HG02623 (cell line): ENCODE measurements around the gene TESK1.

Experiments used
- ATAC-seq: cut with Tn5 transposase; IDR thresholded peaks from one replicate; pipeline ENCODE4 v1.9.1; 2021; ENCODE audit warnings: moderate library complexity; ENCODE audit not compliant: unreplicated experiment

The TESK1 gene

GRCh38 chr9:35604578-35605350 is at the start of gene TESK1:
TSS of gene TESK1 (plus strand) at chr9:35605262. CDS start at chr9:35605620, 358 bp downstream.
- peak; percentile 33 for ATAC-seq

GRCh38 chr9:35555881-35556280 is 49.2 kb upstream of the TESK1 start:
- ATAC-seq: no peak

DNA sequence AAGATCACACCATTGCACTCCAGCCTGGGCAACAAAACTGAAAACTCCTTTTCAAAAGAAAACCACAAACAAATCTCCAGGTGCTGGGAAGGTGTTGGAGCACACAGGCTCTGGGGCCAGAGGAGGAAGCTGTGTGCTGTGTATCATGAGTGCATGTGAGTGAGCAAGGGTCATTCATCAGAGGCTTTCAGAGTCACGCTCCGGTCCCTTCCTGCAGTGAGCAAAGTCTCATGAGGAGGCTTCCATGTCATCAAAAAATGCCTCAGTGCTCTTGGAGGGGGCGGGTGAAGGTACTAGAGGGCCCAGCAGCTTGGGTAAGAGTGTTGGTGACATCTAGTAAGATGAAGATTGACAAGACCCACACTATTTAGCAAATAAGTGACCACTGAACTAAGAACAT is 48.3 kb upstream of the TESK1 start:
- ATAC-seq: no peak

GRCh38 chr9:35557320-35557719 is 47.7 kb upstream of the TESK1 start:
- ATAC-seq: no peak

DNA sequence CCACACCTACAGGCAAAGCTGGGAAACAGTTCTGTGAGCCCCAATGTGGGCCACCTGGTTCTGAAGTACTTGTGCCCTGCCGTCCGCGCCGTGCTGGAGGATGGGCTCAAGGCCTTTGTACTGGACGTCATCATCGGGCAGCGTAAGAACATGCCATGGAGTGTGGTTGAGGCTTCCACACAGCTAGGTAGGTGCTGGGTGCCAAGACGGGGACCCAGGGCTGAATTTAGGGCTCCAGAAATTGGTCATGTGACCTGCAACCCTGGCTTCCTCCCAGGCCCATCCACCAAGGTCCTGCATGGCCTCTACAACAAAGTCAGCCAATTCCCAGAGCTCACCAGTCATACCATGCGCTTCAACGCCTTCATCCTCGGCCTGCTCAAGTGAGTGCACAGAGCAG is 46.9 kb upstream of the TESK1 start:
- no peak for ATAC-seq

GRCh38 chr9:35559792-35560530 is 45.1 kb upstream of the TESK1 start:
- ATAC-seq: no peak

GRCh38 chr9:35560625-35561337 is 44.3 kb upstream of the TESK1 start:
- no peak for ATAC-seq

DNA sequence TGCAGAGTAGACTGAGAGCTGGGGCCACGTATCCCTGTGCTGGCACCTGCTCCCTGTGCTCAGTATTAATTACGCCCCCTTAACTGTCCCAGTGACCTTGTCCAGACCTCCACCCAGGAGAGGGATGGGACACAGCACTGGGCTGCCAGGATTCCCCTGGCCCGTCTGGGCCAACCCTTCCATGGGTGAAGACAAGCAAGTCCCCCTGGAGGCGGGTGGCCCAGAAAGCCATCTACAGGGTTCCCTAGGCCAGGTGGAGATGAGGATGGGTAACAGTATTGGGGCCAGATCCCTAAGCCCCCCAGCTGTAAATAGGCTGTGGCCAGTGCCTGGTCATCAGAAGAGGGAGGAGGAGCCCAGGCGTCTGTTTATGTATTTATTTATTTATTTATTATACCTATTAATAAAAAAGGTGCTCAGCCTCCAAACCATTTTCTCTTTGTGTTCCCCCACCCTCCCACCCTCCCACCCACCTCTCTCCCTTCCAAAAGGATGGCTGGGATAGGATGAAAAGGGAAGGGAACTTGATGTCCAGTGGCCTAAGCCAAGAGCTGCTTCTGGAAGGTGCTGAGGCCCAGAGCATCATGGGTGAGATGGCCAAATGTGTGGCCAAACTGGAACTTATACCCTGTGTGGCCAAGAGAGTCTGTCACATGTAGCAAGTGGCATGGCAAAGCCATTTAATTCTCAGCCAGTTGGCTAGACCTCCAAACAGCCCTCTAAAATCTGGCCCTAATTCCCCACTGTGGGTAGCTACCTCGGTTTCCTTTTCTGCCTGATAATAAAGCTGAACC is 43.4 kb upstream of the TESK1 start:
- ATAC-seq: no peak

DNA sequence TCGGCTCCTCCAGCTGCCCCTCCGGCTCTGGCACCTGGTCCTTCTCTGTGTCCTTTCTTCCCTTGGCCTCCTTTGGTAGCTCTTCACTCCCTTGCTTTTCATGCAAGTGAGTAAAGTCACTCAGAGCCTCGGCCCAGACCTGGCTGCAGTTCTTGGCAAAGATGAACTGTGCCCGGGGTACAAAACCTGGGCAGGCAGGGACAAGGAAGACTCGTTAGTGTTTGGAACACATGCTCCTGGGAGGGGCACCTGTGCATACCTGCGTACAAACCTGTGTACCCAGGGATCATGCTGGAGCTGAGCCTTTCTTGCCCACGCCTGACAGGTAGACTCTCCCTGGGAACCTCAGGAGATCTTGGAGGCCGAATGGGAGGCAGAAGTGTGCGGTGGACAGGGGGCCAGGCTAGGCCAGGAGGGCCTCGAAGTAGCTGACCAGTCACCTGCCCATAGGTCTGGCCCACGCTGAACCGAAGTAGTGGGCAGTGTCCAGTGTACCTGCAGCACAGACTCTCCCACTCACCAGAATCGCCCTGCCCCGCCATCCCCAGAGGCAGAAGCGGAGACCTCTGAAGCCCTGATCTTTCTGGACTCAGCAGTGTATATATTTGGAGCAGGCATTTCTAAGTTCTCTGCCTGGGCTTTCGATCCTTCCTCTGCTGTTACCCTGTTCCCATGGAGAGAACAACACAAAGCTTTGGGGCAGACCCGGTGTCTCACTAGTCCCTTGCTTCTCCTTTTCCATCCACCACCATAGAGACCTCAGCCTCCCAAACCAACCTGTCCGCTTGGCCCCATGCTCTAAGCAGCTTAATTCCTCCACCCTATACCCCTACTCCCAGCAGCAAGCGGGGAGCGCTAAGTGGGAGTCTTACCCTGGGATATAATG is 41.9 kb upstream of the TESK1 start:
- no peak for ATAC-seq

DNA sequence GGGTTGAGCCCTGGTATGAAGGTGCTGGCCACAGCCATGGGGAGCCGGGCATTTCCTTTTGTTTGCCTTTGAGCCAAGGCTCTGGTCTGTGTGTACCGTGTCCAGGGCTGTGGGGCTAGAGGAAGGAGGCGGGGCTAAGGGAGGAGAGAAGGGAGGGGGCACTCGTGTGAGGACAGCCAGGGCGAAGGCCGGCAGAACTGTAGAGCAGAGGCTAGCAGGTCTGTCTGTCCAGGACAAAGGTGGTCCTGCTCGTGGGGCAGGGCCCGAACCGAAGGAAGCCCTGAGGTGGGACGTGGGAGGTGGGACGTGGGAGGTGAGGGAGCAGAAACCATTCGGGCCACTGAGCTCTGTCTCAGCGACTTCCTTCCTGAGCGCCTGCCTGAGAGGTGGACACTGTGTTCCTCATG is 41.3 kb upstream of the TESK1 start:
- no peak for ATAC-seq

GRCh38 chr9:35564658-35565061 is 40.4 kb upstream of the TESK1 start:
- ATAC-seq: no peak

GRCh38 chr9:35566417-35566816 is 38.6 kb upstream of the TESK1 start:
- no peak for ATAC-seq

GRCh38 chr9:35568196-35568595 is 36.9 kb upstream of the TESK1 start:
- no peak for ATAC-seq

DNA sequence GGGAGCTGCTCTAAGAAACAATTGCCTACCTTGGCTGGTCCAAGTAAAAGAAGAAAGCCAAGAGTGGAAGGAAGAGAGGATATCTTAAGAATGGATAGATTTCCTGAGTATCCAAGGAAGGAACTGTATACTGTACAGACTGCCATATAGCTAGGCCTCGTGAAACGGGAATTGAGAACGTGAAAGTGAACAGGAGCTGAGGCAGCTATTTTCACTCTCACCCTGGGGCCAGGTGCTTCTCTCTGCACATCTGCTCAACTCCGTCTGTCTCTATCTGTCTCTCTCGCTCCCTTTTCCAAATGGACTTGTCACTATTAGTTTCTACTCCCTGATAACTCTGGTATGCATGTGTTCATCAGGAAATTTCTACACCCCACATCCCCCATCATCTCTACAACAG is 35.9 kb upstream of the TESK1 start:
- peak; percentile 55 for ATAC-seq

DNA sequence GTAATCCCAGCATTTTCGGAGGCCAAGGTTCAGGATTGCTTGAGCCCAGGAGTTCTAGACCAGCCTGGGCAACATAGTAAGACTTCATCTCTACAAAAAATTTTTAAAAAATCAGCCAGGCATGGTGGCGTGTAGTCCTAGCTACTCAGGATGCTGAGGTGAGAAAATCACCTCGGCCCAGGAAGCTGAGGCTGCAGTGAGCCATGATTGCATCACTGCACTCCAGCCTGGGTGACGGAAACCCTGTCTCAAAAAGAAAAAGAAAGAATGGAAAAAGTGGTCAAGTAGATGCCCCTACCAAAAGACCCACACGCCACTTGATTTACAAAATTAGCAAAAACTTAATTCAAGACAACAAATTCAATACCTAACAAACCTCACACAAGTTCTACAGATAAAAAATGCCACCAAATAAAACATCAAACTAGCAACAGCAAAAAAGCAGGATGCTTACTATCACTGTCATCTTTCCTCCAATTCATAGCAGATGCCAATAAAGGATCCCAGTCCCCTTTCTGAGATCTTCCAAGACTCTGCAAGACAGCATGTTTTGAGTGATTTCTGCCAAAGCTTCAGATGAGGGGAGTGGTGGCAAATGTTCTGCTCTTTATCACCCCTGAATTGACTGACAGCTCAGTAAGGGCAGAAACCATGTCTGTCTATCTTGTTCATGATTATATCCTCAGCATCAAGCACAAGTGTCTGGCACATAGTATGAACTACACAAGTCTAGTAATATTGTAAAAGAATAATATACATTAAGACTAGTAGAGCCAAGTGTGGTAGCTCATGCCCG is 34.2 kb upstream of the TESK1 start:
- no peak for ATAC-seq

GRCh38 chr9:35574578-35575122 is 30.4 kb upstream of the TESK1 start:
- no peak for ATAC-seq

DNA sequence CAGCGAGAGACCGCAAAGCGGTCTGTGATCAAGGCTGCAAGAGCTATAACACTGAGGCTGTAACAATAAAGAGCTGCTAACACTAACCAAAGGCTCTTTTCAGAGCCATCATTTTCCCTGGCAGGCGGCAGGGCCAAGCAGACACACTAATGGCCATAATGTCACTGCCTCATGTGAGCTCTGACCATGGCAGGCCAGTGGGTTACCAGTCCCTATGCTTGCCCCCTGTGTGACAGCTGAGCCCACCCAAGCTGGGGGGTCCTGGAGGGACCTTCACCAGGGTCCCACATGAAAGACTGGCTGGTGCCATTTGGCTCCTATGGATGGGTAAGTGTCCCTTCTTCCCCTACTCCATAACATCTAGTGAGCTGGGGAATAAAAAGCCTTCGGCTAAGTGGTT is 29.6 kb upstream of the TESK1 start:
- ATAC-seq: no peak

- no peak for ATAC-seq
Measured at GRCh38 chr9:35577486-35577885, 27.6 kb upstream of the TESK1 start.

- no peak for ATAC-seq
Measured at GRCh38 chr9:35579130-35579529, 25.9 kb upstream of the TESK1 start.
